ENCODE results near the gene DAAM1.

DAAM1 gene

DNA sequence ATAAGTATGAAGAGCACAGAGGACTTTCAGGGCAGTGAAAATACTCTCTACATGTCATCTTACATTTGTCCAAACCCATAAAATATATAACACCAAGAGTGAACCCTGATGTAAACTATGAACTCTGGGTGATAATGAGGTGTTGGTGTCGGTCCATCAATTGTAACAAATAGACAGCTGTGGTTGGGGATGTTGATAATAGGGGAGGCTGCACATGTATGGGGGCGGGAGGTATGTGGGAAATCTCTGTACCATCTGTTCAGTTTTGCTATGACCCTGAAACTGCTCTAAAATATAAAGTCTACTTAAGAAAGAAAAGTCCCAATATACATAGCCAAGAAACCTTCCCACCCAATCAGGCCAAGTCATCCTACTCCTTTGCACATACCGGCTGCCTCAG lies 188.2 kb downstream of the DAAM1 start:
- no peak for DNase-seq

DNA sequence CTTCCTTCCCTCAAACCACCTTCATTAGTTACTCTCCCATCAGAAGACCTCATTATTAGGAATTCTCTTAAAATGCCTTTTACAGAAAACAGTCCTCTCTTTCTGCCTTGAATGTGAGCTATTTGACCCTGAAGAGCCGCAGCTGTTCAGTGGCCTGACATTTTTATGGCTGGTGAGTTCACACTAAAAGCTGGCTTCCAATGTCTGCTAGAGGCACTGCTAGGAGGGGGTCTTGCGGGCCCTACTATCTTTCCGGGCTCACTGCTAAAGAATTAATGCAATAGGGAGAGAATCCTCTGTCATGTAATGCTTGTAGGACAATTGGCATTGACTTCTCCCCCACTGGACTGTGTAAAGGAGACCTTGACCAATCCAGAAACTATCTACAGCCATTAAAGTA lies 189.0 kb downstream of the DAAM1 start:
- DNase-seq: no peak

GRCh38 chr14:59377991-59378601 lies 189.6 kb downstream of the DAAM1 start:
- no peak for DNase-seq

DNA sequence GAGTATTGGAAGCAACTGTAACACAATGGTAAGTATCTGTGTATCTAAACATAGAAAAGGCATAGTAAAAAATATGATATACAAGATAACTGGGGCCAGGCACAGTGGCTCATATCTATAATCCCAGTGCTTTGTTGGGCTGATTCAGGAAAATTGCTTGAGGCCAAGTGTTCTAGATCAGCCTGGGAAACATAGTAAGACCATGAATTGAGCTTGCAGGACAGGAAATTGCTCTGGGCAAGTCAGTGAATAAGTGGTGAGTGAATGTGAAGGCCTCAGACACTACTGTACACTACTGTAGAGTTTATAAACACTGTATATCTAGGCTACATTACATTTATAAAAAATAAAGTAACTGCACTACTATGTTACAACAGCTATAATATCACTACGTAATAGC lies 201.5 kb downstream of the DAAM1 start:
- DNase-seq: no peak

DNA sequence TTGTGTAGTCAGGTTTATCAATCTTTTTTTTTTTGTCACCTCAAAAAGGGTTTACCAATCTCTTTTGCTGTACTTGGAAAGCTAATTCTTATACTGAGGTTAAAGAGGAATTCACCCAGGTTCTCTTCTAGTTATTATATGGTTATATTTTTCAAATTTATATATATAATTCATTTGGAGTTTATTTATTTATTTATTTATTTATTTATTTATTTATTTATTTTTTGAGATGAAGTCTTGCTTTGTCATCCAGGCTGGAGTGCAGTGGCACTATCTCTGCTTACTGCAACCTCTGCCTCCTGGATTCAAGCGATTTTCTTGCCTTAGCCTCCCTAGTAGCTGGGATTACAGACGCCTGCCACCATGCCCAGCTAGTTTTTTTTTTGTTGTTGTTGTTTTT lies 202.9 kb downstream of the DAAM1 start:
- DNase-seq: no peak

GRCh38 chr14:59394268-59394667 lies 205.8 kb downstream of the DAAM1 start:
- DNase-seq: no peak

DNA sequence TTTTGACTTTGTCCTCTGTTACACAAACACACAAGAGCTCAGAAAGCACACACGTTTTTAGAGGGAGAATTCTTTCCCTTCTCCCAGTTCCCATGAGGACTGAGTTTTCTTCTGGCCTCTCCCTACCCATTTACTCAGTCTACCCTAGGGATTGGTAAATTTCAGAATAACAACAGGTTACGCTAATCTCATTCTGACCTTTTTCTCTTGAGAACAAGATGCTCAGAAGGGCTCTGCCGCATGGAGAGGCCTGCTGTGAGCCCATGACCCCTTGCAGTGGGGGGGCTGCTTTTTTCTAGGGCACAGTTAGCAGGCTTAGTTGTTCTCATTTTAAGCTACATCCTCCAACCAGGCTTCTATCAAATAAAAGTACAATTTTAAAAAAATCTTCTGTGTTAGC lies 207.2 kb downstream of the DAAM1 start:
- no peak for DNase-seq

GRCh38 chr14:59398841-59399240 lies 210.4 kb downstream of the DAAM1 start:
- no peak for DNase-seq

- peak; percentile 30 for DNase-seq
Observed at GRCh38 chr14:59406454-59407245, 218.2 kb downstream of the DAAM1 start.

DNA sequence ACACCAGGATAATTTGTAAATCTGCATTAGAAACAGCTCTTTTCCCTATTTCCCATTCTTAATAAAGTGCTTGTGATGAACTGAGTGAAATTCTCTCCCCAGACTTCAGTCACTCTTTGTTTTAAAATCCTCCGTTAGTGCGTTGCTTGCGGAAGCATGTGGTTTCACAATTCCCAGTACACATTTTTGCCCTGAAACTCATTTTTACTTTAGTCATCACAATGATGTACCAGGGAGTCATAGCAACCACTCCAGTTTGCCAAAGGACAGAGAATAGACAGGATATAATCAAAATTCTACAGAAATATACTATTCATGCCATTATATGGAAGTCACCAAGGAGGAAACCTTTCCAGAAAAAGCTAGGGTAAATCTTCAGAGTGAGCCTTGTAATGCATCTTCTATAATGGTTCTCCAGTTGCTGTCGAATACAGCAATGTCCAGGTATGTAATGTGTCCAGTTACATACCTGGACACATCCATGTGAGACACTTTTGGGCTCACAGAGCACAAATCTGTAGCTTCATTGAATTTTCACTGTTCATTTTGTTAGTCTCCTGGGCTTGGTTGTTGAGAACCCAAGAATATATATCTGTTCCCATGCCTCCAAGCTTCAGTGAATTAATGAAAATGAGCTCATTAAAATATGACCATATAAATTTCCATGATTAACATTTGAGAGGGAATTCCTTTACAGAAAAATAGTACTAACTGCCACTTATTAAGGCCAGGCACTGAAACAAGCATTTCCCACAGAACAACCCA lies 219.0 kb downstream of the DAAM1 start:
- DNase-seq: peak; percentile 94

DNA sequence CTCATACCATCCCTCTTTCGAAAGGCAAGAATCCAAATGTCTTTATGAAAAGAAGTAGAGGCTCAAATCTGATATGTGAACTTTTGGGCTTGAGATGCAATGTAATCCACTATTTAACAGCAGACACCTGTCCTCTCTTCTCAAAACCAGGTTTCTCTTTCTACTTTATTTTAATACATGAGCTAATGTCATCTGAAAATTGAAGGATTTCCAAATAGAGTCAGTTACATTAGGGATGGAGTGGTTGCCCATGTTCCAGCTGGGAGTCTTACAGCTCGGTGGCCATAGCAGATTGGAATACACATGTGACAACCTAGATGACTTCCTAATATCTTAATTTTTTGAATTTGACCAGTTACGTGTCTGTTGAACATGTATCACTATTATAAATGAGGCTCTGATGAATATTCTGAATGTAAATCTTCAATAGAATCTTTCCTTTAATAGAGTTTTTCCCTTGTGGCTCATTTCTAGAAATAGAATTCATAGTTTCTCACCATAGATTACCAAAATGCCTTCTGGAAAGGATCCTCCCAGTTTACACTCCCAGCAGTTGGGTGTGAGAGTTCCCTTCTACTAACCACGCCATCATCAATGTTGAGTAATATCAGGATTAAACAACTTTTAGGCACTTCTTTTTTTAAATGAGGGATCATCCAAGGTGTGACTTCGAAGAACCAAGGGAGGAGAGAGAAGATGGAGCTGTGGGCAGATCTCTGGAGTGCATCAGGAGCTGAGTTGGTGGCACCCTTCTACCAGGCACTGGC lies 227.6 kb downstream of the DAAM1 start:
- DNase-seq: no peak

GRCh38 chr14:59417311-59417710 lies 228.8 kb downstream of the DAAM1 start:
- no peak for DNase-seq

DNA sequence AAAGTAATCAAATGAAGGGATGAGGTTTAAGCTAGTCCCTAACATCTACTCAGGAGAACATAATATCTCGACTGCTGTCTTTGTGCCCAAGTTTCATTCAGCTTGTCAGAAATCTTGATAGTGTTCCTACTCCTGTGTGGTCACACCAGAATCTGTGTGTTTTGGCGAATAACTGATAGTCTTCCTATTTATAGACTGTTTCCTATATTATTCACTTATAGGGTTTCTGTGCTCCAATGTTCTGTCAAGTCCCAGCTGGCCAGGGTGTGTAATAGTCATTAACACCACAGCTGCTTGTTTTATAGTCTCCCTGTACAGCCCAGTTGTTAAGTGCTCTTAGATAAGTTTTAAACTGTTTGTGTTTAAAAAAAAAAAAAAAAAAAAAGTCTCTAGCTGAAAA lies 230.8 kb downstream of the DAAM1 start:
- DNase-seq: no peak

Measured in fibroblast of skin of back (primary cell).